HG03095 (cell line): ENCODE data around the gene PPM1H.

Experiments
- ATAC-seq: cut with Tn5 transposase; IDR thresholded peaks from one replicate; pipeline ENCODE4 v1.9.1; 2021; ENCODE audit warnings: moderate library complexity; ENCODE audit not compliant: unreplicated experiment

The PPM1H gene

GRCh38 chr12:62802321-62802720 lies 132.6 kb downstream of the PPM1H start:
- no peak for ATAC-seq

DNA sequence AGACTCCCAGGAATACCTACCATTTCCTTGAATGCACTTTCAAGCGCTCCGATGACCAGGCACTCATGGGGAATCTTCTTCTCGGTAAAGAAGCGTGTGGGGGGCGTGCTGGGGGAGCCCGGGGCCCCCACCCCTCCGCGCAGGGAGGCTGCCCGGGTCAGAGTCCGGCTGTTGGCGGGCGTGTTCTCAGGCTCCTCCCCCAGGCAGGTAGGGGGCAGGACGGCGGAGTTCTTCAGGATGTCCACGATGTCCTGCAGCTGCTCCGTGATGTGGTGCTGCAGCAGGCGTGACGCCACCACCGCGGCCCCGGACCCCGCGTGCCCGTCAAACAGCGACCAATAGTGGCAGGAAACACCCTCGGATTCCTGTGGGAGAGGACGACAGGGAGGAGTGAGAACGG lies 133.2 kb downstream of the PPM1H start:
- ATAC-seq: no peak

DNA sequence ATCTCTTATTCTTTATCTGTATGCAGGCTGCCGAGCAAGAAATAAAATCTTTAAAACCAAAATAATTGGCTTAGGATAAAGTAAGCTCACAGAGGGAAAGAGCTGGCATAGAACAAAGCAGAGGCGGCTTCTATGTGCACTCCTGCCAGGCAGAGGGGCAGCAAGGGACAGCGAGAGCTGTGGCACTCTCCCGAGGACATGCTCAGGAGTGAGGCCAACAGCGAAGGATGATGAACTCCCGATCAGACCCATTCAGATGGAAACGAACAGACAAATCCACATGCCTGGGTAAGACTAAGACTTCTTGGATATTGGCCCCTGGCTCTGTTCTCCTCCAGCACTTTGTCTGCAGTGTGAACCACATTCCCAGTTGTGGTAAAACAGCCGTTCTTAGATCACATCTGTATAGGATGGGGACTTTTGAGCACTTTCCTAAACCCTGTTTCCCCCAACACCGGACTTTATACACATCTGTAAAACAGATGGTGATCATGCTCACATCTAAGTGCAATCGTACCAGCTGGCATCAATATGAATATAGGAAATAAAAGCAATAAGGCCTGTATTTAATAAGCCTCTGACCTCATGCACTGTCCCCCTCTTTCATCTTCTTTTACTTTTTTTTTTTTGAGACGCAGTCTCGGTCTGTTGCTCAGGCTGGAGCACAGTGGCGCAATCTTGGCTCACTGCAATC lies 134.1 kb downstream of the PPM1H start:
- ATAC-seq: no peak

DNA sequence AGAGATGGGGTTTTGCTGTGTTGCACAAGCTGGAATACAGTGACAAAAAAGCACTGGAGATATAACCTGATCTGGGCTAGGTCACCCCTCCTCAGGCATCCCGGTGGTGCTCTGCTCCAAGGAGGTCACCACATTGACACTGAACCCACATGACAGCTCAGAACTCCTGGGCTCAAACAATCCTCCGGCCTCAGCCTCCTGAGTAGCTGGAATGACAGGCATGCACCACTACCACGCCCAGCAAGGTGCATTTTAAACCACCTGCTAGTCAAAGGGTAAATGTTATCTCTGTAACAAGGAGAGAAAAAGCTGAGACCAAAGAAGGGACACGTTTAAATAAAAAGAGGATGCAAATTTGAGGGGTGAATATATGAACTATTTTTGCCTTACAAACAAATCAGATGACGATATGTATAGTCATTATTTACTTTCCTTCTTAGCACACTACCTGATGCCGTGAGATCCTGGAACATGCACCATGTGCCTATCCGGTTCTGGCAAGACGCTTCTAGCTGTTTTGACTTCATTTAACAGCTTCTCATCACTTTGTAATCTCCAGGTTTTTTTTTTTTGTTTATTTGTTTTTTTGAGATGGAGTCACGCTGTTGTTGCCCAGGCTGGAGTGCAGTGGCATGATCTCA lies 135.1 kb downstream of the PPM1H start:
- peak; percentile 58 for ATAC-seq

DNA sequence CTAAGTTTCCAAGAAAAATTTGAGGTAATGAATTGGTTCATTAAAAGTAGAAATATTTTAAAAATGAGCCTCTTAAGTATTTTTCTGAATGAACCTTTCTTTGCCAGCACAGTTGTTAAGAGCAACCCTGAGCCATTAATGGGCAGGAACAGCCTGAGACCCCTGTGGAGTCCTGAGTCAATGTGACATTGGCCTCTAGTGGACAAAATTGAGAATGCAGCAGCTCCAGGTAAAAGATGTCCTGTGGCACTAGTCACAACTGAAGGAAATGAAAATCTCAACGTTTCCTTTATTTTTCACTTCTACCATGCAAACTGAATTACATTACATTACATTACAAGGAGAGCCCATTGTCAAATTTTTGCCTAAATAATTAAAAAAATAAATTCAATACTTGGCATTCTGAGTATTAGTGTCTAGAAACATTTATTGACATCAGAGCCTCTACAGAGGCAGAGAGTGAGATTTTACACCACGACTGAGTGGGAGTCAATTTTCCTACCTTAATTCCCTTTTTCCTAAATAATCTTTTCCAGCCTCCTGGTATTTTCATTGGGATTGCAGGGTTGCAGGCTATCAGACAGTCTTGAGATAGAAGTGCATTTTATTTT lies 135.7 kb downstream of the PPM1H start:
- peak; percentile 89 for ATAC-seq

GRCh38 chr12:62794218-62794583 lies 140.7 kb downstream of the PPM1H start:
- ATAC-seq: no peak

GRCh38 chr12:62793256-62794217 lies 141.4 kb downstream of the PPM1H start:
- no peak for ATAC-seq

- ATAC-seq: no peak
These were observed 142.6 kb downstream of the PPM1H start for GRCh38 chr12:62792236-62792870.

- ATAC-seq: no peak
These were observed 145.1 kb downstream of the PPM1H start for GRCh38 chr12:62789851-62790250.

DNA sequence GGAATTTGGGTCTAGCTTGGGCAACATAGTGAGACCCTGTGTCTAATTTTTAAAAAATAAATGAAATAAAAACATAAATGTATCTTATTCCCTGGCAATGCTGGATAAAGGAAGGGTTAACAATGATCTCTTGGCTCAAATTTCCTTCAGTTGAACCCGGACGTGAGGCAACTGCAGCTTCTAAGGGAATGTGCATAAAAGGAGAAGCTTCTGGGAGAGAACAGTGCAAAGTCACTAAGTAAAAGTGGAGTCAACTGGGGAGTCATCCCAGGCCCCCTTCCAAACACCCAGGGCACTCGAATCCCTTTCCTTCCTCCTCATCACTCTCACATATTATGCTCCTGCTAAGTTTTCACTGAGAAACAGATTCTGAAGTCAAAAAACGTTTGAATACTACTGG lies 147.3 kb downstream of the PPM1H start:
- ATAC-seq: no peak

- no peak for ATAC-seq
These were observed 147.9 kb downstream of the PPM1H start for GRCh38 chr12:62787023-62787422.

GRCh38 chr12:62785941-62786559 lies 148.9 kb downstream of the PPM1H start:
- no peak for ATAC-seq

DNA sequence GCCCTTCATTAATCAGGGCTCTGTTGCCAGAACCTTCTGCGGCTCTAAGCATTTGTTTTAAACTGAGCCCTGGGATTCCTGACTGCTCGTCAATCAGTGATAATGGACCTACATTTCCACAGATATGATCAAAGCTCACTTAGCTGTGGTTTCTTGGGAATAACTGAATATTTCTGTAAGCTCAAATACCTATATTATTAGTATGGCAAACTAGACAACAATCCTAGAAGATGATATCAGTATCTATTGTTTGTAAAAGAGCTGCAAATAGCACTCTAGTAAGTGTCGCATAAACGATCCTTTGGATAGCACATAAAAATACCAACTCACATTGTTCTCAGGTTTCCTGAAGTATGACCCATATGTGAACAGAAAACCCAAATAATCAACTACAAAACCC lies 150.4 kb downstream of the PPM1H start:
- ATAC-seq: no peak

DNA sequence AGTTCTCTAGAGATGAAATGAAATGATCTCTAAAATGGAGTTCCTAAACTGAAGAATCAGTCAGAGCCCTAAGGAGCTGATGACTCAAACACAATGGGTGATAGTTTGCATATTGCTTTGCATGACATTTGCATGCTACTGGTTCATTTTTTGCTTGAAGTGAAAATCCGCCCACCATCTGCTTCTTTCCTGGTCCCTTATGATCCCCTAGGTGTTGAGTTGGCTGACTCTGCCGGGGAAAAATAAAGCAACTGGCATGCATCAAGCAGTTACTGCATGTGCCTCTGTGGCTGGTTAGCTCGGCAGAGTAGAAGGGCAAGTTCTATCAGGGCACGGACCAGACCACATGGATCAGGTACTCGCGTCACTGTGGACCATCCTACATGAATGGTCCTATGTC lies 151.1 kb downstream of the PPM1H start:
- ATAC-seq: no peak

GRCh38 chr12:62781136-62781880 lies 153.6 kb downstream of the PPM1H start:
- ATAC-seq: no peak

GRCh38 chr12:62779488-62779887 lies 155.5 kb downstream of the PPM1H start:
- ATAC-seq: no peak

DNA sequence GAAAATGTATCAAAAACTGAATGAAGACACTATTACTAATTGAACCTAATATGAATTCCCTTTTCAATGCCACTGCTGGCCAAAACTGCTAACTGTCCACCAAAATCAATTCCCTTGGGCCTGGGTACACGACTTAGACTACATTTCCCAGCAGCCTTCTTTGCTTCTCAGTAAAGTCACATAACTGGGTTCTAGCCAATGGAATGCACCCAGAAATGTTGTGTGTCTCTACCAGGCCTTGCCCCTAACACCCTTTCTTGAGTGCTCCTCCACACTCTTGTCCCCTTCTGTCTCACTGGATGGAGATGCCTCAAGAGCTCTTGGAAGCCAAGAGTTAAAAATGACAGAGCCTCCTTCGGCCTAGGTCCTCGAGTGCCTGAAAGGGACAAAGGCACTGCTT lies 156.8 kb downstream of the PPM1H start:
- ATAC-seq: no peak

DNA sequence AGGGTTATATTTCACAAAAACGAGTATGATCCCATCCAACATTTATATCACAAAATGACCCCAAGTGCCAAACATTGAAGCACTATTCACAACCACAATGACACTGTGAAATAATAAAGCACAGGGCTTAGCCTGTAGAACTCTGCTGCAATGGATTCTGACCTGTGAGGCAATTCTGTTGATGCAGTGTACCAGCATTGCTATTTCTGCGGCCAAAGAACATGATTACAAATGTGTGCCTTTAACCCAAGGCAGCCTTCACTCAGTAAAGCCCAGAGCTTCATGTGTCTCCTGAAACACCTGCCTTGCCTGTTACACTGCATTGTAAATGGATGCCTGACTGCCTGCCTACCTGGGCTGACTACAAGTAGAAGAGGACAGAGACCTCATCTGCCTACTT lies 158.0 kb downstream of the PPM1H start:
- ATAC-seq: no peak

DNA sequence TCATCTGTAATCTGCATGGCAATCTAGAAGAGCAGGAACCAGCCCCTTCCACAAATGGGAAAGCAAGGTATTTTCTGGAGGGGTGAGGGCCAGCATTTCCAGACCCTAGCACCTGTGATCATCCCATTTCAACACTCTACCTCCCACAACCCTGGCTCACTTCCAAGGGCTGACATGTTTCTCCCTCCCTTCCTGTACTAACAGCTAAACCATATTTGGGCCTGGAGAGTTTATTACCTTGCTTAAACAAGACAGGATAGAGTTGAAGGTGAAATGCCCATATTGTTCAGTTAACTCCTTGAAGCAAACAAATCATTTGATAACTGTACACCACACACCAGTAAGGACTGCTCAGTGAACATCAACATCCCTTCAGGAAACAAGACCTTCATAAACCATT lies 158.4 kb downstream of the PPM1H start:
- ATAC-seq: no peak

GRCh38 chr12:62774794-62775193 lies 160.2 kb downstream of the PPM1H start:
- no peak for ATAC-seq
